Lower lobe of right lung (tissue), 2 donors: ENCODE data around the gene SLCO2A1. TPM values are rescaled to one million over a fixed set of nuclear protein-coding genes. Genes with fewer than 3 reads are reported as not detected.

Experiments used
- ATAC-seq, 2 donors: fragments of 200-7000 bp; cut with Tn5 transposase; one replicate each; pipeline ENCODE4 v1.9.1; 2020 to 2022; ENCODE audit warnings: mild to moderate bottlenecking in 2 of 2, moderate library complexity in 2 of 2
- DNase-seq: peaks from one replicate; pipeline ENCODE4 v3.0.0-alpha.2; 2020
- H3K27ac ChIP-seq: fragments of 200-600 bp; one replicate; pipeline ENCODE4 v1.8.0; 2022
- H3K27me3 ChIP-seq: fragments of 200-600 bp; one replicate; pipeline ENCODE4 v1.8.0; 2022; ENCODE audit warnings: low read depth
- H3K36me3 ChIP-seq: fragments of 200-600 bp; one replicate; pipeline ENCODE4 v1.8.0; 2022; ENCODE audit warnings: mild to moderate bottlenecking
- H3K4me1 ChIP-seq: fragments of 200-600 bp; one replicate; pipeline ENCODE4 v1.8.0; 2022
- H3K4me3 ChIP-seq: fragments of 200-600 bp; one replicate; pipeline ENCODE4 v1.8.0; 2022; ENCODE audit warnings: mild to moderate bottlenecking
- H3K9me3 ChIP-seq: fragments of 200-600 bp; one replicate; pipeline ENCODE4 v1.8.0; 2022
- CTCF ChIP-seq: fragments of 200-600 bp; IDR thresholded peaks from one replicate; pipeline ENCODE4 v1.8.0; 2022; ENCODE audit warnings: antibody characterized with exemption, mild to moderate bottlenecking
- intact Hi-C: fragments of 100-400 bp; cut with DNase I; formaldehyde crosslinking; loops from one replicate; pipeline ENCODE4 v1.11.0; 2022
- total RNA-seq: library from RNA; stranded (reverse); fragmentation: NEBNext Ultra II Directional; extraction: Animal tissue kit (Norgen Biotek cat#: 25700); gene quantifications from one replicate; pipeline ENCODE4 v1.2.1, GENCODE V29; 2021
- donor health status: DM: no; HTN: yes; CAD: no; lungs with severe emphysema.

Gene SLCO2A1
- total RNA-seq, 1 donor from 2014 or later, result 204 TPM

GRCh38 chr3:134033315-134033996 lies 3.7 kb upstream of the SLCO2A1 start:
- Histone ChIP-seq H3K4me1 (peaks cover 10% of the 10 kb centered on the region), H3K27me3 (peaks cover 7% of the 10 kb centered on the region), H3K27ac (no peak overlapping the region), H3K4me3 (no peak overlapping the region), H3K9me3 (no peaks in the 10 kb centered on the region), H3K36me3 (no peaks in the 10 kb centered on the region)
- ATAC-seq (no peak), DNase-seq (no peak)
- intact Hi-C loops, result no loop called here
- TF ChIP-seq CTCF, result no peak

- Histone ChIP-seq H3K4me1 (peaks cover 10% of the 10 kb centered on the region), H3K27ac (no peak overlapping the region), H3K9me3 (no peaks in the 10 kb centered on the region), H3K36me3 (no peaks in the 10 kb centered on the region), H3K4me3 (no peak overlapping the region), H3K27me3 (peaks cover 12% of the 10 kb centered on the region)
- intact Hi-C loops, result no loop called here
- TF ChIP-seq CTCF, result no peak
- DNase-seq (no peak), ATAC-seq (no peak)
Observed at GRCh38 chr3:134031348-134031915, 1.7 kb upstream of the SLCO2A1 start.

DNA sequence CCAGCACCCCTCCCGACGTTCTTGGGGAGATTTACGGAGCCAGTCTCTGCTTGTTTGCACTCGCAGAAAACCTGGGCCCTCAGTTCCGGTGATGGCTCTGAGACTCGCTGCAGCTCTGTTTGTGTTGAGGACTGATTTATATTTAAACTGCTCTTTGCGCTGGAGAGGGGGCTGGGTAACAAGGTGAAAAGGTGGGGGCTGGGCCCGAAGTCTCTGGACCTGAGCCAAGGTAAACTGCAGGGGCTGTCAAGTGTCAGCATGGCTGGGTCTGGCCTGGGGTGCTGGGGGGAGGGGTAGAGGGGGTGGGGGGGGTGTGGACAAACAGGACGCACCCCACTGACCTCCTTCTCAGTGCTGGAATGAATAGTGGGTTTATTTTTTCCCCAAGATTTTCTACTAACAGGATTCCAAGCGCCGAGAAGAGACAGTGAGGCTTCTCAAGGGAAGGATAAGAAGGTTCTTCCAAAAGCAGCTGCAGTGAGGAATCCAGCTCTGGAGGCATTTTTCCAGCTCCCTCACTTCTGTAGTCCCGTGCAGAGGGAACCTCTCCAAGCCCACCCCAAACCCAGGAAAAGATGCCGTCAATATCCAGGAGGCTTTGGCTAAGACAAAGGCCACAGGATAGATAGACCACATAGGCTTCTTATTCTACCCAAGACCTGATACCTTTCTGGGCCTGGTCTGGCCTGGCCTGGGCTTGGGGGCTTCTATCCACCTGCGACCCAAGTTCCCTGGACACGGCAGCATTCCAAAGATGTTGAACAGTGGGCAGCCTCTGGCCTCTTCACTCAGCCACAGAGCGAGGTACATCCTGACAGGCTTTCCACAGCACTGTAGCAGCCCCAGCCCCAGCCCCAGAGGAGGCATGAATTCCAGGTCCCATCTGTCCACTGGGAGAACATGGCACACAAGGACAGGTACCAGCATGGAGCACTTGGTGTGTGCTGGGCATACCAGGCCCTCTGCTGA lies 938 bp upstream of the SLCO2A1 start:
- Histone ChIP-seq H3K36me3 (no peaks in the 10 kb centered on the region), H3K27ac (peak overlapping the region; percentile 85), H3K27me3 (peaks cover 12% of the 10 kb centered on the region), H3K4me3 (peak overlapping the region; percentile 62), H3K4me1 (peaks cover 10% of the 10 kb centered on the region), H3K9me3 (no peaks in the 10 kb centered on the region)
- ATAC-seq (no peak), DNase-seq (no peak)
- intact Hi-C loops, result no loop called here
- no peak for TF ChIP-seq CTCF

DNA sequence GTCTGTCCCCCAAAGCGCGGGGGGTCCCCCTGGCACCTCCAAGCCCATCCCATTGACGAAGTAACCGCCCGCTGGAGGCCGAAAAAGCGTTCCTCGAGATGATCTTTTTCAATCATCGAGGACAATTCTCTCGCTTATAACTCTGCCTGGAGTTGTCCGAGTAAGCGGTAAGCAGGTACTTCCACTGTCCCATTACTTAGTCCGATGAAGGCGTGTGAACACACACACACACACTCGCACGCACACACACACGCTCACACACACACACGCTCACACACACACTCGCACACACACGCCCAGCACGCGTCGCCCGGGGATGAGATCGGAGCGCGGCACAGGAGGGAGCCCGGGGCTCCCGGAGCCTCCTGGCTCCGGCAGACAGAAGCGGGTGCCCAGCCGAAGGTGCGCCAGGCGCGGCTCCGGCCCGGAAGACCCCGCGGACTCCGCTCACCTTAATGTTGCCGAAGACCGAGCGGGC lies 430 bp downstream of the SLCO2A1 start:
- Histone ChIP-seq H3K9me3 (no peaks in the 10 kb centered on the region), H3K36me3 (no peaks in the 10 kb centered on the region), H3K4me1 (peaks cover 10% of the 10 kb centered on the region), H3K4me3 (peak overlapping the region; percentile 62), H3K27ac (peak overlapping the region; percentile 85), H3K27me3 (peaks cover 12% of the 10 kb centered on the region)
- ATAC-seq, result peak; percentile 64 to 66
- no peak for DNase-seq
- no peak for TF ChIP-seq CTCF
- intact Hi-C loops, result no loop called here

DNA sequence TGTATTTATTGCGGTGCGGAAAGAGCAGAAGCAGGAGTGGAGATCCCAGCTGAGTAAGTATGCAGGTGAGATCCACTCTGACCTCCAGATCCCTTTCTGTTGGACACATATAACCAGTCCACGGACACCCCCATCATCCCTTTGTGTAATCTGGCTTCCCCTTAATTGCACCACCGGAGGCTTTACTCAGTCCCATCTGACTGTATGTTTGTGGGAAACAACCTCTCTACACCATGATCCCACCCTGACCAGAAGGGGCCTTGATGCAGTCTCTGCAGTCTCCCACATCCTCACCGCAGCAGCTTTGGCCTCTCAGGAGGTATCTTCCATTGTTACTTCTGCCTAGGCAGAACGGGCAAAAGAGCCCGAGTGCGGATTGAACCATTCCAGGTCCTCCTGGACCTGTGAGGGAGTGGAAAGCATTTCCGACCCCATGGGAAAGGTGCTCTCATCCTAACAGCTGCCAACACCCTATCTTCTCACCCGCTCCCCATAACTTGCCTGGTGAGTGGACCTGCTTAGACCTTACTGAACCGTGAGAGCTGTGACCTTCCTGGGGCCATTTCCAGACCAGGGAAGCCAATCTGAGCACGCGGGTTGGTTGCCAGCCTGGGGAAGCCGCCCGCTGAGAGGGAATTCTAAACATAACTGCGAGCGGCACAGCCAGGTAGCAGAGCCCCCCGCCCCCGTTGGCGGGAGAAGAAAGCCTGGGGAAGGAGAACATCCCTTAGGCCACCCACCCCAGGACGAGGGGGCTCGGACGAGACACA lies 1.1 kb downstream of the SLCO2A1 start:
- ATAC-seq, result peak; percentile 23 to 35
- Histone ChIP-seq H3K4me1 (peaks cover 10% of the 10 kb centered on the region), H3K36me3 (no peaks in the 10 kb centered on the region), H3K9me3 (no peaks in the 10 kb centered on the region), H3K27me3 (peaks cover 12% of the 10 kb centered on the region), H3K27ac (peak overlapping the region; percentile 85), H3K4me3 (peak overlapping the region; percentile 62)
- intact Hi-C loops, result no loop called here
- no peak for TF ChIP-seq CTCF
- no peak for DNase-seq
